ENCODE data around the gene WNK2.

- no peak for TF ChIP-seq CTCF (IDR thresholded peaks at IDR 0.05; ENCODE audit: low read depth, low read length, poor library complexity, severe bottlenecking)
- no peak for TF ChIP-seq EZH2phosphoT487 (IDR thresholded peaks at IDR 0.05; ENCODE audit: borderline replicate concordance, low read length)
Observed at GRCh38 chr9:93258818-93259489, 75.0 kb downstream of the WNK2 start.

Data from DOHH2 (cell line).